ENCODE results near the gene FAF1.

GRCh38 chr1:50858761-50859160, 101.3 kb downstream of the FAF1 start:
- TF ChIP-seq, protein P1, sequence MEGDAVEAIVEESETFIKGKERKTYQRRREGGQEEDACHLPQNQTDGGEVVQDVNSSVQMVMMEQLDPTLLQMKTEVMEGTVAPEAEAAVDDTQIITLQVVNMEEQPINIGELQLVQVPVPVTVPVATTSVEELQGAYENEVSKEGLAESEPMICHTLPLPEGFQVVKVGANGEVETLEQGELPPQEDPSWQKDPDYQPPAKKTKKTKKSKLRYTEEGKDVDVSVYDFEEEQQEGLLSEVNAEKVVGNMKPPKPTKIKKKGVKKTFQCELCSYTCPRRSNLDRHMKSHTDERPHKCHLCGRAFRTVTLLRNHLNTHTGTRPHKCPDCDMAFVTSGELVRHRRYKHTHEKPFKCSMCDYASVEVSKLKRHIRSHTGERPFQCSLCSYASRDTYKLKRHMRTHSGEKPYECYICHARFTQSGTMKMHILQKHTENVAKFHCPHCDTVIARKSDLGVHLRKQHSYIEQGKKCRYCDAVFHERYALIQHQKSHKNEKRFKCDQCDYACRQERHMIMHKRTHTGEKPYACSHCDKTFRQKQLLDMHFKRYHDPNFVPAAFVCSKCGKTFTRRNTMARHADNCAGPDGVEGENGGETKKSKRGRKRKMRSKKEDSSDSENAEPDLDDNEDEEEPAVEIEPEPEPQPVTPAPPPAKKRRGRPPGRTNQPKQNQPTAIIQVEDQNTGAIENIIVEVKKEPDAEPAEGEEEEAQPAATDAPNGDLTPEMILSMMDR (IDR thresholded peaks at IDR 0.05 in 2 of 3, conservative IDR thresholded peaks at IDR 0.05 in 1 of 3; ENCODE audit: borderline replicate concordance in 1 of 3, insufficient read depth in 1 of 3, low read depth in 2 of 3, low read length in 2 of 3) = no peak
- TF ChIP-seq POLR2A (IDR thresholded peaks at IDR 0.05; ENCODE audit: borderline replicate concordance, extremely low read depth, insufficient read depth, insufficient read length) (no peak), YY1 (IDR thresholded peaks at IDR 0.05; ENCODE audit: extremely low read depth, insufficient replicate concordance, low read depth, low read length) (no peak), SRF (IDR thresholded peaks at IDR 0.05; ENCODE audit: low read depth) (no peak), EZH2 (IDR thresholded peaks at IDR 0.05) (no peak), EZH2phosphoT487 (IDR thresholded peaks at IDR 0.05; ENCODE audit: borderline replicate concordance) (no peak), EGR1 (IDR thresholded peaks at IDR 0.05; ENCODE audit: low read depth) (no peak)
